ENCODE data around the gene IL13RA2.
A peak's percentile ranks its signal among the peaks of the same experiment; 100 is the strongest.

The IL13RA2 gene

DNA sequence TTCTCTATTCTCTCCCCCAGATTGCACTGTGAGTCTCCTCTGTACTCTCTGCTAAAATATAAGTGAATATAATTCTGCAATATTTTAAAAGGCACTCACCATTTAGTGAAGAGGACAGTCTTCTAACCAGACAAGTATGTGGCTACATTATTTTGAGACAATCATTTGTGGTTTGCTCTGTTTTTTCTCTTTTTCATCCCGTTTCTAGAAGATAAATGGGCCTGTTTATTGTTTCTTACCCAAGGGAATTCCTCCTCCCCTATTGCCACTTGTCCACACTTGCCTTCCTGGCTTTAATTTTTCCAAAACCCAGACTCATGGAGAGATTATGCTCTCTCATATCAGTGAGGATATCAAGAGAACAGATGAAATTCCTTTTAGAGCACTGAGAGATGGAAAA, 18.6 kb upstream of the IL13RA2 start:
- no peaks in the 10 kb centered on the region for H3K36me3 ChIP-seq (ENCODE audit: low read depth)
- DNase-seq (ENCODE audit: low spot score) (no peak), ATAC-seq (ENCODE audit: low read depth) (no peak)
- peaks cover 12% of the 10 kb centered on the region for H3K4me1 ChIP-seq (ENCODE audit: insufficient read depth, poor library complexity, severe bottlenecking)
- no peak overlapping the region for H3K27ac ChIP-seq (ENCODE audit: poor library complexity, severe bottlenecking)
- no peaks in the 10 kb centered on the region for H3K9me3 ChIP-seq (ENCODE audit: severe bottlenecking)
- no peaks in the 10 kb centered on the region for H3K27me3 ChIP-seq (ENCODE audit: insufficient read depth, poor library complexity, severe bottlenecking)
- no peak overlapping the region for H3K4me3 ChIP-seq (ENCODE audit: severe bottlenecking)
- TF ChIP-seq CTCF (IDR thresholded peaks at IDR 0.05; ENCODE audit: poor library complexity, severe bottlenecking), result no peak

DNA sequence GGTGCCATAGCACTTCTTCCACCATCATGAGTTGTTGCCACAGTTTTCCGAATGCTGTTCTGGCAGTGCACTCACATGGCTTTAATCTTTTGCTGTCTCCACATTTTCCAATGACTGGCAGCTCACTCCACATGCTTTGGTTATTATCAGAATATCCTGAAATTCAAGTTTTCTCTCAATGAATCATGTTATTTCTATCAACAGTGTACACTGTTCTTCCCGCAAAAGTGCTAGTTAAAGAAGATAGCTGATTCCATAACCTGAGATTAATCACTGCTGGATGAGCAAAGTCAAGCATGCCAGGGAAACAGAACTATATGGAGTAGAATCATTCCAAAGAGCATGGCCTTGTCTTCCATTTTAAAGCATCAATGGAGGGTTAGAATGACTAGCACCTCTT, 14.6 kb upstream of the IL13RA2 start:
- Histone ChIP-seq H3K27me3 (ENCODE audit: insufficient read depth, poor library complexity, severe bottlenecking) (no peaks in the 10 kb centered on the region), H3K4me1 (ENCODE audit: insufficient read depth, poor library complexity, severe bottlenecking) (peaks cover 25% of the 10 kb centered on the region), H3K27ac (ENCODE audit: poor library complexity, severe bottlenecking) (peak overlapping the region; percentile 87), H3K4me3 (ENCODE audit: severe bottlenecking) (no peak overlapping the region), H3K9me3 (ENCODE audit: severe bottlenecking) (no peaks in the 10 kb centered on the region), H3K36me3 (ENCODE audit: low read depth) (no peaks in the 10 kb centered on the region)
- DNase-seq (ENCODE audit: low spot score), result no peak
- TF ChIP-seq CTCF (IDR thresholded peaks at IDR 0.05; ENCODE audit: poor library complexity, severe bottlenecking), result no peak
- ATAC-seq (ENCODE audit: low read depth), result peak; percentile 61; the same call in 2 of the 3 replicates

DNA sequence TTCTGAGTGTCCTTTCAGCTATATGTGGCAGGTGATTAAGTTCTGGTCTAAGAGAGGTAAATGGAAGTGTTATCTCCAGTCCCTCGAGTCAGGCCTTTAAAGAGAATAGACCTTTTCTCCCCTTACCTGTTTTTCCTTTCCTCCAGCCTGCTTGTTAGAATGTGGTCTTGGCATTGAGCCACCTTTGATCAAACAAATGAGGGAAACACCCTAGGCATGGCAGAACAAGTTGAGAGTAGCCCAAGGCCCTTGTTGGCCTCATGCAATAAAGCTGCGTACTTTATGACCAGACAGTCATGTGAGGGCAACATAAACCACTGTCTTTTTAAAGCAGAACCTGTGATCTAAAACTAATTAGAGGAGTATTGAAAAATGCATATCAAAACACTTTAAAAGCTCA, 13.2 kb upstream of the IL13RA2 start:
- DNase-seq (ENCODE audit: low spot score), result peak; percentile 58
- H3K27me3 ChIP-seq (ENCODE audit: insufficient read depth, poor library complexity, severe bottlenecking), result no peaks in the 10 kb centered on the region
- H3K27ac ChIP-seq (ENCODE audit: poor library complexity, severe bottlenecking), result peak overlapping the region; percentile 87
- TF ChIP-seq CTCF (IDR thresholded peaks at IDR 0.05; ENCODE audit: poor library complexity, severe bottlenecking), result no peak
- peak; percentile 90 for ATAC-seq (ENCODE audit: low read depth)
- no peak overlapping the region for H3K4me3 ChIP-seq (ENCODE audit: severe bottlenecking)
- H3K9me3 ChIP-seq (ENCODE audit: severe bottlenecking), result no peaks in the 10 kb centered on the region
- no peaks in the 10 kb centered on the region for H3K36me3 ChIP-seq (ENCODE audit: low read depth)
- peaks cover 25% of the 10 kb centered on the region for H3K4me1 ChIP-seq (ENCODE audit: insufficient read depth, poor library complexity, severe bottlenecking)

GRCh38 chrX:115029869-115030570, 12.6 kb upstream of the IL13RA2 start:
- peaks cover 25% of the 10 kb centered on the region for H3K4me1 ChIP-seq (ENCODE audit: insufficient read depth, poor library complexity, severe bottlenecking)
- H3K27me3 ChIP-seq (ENCODE audit: insufficient read depth, poor library complexity, severe bottlenecking), result no peaks in the 10 kb centered on the region
- no peaks in the 10 kb centered on the region for H3K9me3 ChIP-seq (ENCODE audit: severe bottlenecking)
- H3K4me3 ChIP-seq (ENCODE audit: severe bottlenecking), result no peak overlapping the region
- TF ChIP-seq CTCF (IDR thresholded peaks at IDR 0.05; ENCODE audit: poor library complexity, severe bottlenecking), result no peak
- DNase-seq (ENCODE audit: low spot score) (no peak), ATAC-seq (ENCODE audit: low read depth) (no peak; the same call in 1 of the 3 replicates)
- H3K27ac ChIP-seq (ENCODE audit: poor library complexity, severe bottlenecking), result peak overlapping the region; percentile 87
- no peaks in the 10 kb centered on the region for H3K36me3 ChIP-seq (ENCODE audit: low read depth)

- H3K4me1 ChIP-seq (ENCODE audit: insufficient read depth, poor library complexity, severe bottlenecking), result peaks cover 28% of the 10 kb centered on the region
- H3K27me3 ChIP-seq (ENCODE audit: insufficient read depth, poor library complexity, severe bottlenecking), result no peaks in the 10 kb centered on the region
- ATAC-seq (ENCODE audit: low read depth) (no peak), DNase-seq (ENCODE audit: low spot score) (no peak)
- no peaks in the 10 kb centered on the region for H3K36me3 ChIP-seq (ENCODE audit: low read depth)
- no peak overlapping the region for H3K4me3 ChIP-seq (ENCODE audit: severe bottlenecking)
- TF ChIP-seq CTCF (IDR thresholded peaks at IDR 0.05; ENCODE audit: poor library complexity, severe bottlenecking), result no peak
- H3K27ac ChIP-seq (ENCODE audit: poor library complexity, severe bottlenecking), result peak overlapping the region; percentile 87
- H3K9me3 ChIP-seq (ENCODE audit: severe bottlenecking), result no peaks in the 10 kb centered on the region
Measured at GRCh38 chrX:115029440-115029839, 12.0 kb upstream of the IL13RA2 start.

Data from RWPE2 (cell line).